K562 treated with DMSO at 1 percent for 12 hours (cell line): ENCODE measurements around the gene PNRC2. TPM values are rescaled to one million over a fixed set of nuclear protein-coding genes. Genes with fewer than 3 reads are reported as not detected.

ENCODE experiments used
- total RNA-seq: library from RNA; unstranded; fragments of 300-600 nt; gene quantifications from 2 replicates; pipeline ENCODE4 v1.2.3, GENCODE V29; 2022; ENCODE audit not compliant: insufficient read depth

PNRC2 gene, protein sequence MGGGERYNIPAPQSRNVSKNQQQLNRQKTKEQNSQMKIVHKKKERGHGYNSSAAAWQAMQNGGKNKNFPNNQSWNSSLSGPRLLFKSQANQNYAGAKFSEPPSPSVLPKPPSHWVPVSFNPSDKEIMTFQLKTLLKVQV
- total RNA-seq, result 73.0 and 153 TPM in 2 replicates

DNA sequence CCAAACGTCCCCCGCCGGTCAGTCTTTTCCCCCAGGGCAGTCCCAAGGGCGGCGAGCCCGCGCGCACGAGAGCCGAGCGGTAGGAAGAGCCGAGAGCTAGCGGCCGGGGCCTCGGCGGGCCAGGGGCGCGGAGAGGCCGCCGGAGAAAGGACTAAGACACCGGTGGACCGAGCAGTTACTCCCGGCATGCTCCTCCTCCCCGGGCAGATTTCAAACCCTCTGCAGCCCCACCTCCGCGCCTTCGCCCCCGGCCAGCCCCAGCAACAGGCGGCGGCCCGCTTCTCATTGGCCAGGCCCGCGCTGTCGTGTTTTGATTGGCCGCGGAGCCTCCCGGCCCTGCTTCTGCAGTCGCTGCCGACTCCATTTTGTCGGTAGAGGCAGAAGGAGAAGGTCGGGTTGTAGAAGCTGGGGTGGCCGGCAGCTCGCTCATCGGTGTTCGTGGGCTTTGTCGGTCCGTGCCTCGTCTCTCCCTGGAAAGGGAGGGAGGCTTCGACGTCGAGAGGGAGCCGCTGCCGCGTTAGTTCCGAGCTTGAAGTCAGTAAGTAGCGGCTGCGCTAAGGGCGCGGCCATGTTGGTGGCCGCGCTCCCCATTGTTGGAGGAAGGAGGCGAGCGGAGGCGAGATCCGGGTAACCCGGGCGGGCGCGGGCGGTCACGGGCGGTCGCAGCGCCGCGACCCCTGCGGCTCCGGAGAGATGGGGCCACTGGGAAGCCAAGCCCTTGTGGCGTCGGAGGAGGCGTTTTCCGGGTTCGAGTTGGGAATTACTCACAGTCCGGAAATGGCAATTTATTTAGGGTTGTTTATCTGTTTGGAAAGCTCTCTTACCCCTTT lies at the start of gene PNRC2:
Gene PNRC2, plus strand, starts transcription at position 368 of the 830 bp plus-strand sequence. CDS start 1,630 bp downstream, outside the sequence.

DNA sequence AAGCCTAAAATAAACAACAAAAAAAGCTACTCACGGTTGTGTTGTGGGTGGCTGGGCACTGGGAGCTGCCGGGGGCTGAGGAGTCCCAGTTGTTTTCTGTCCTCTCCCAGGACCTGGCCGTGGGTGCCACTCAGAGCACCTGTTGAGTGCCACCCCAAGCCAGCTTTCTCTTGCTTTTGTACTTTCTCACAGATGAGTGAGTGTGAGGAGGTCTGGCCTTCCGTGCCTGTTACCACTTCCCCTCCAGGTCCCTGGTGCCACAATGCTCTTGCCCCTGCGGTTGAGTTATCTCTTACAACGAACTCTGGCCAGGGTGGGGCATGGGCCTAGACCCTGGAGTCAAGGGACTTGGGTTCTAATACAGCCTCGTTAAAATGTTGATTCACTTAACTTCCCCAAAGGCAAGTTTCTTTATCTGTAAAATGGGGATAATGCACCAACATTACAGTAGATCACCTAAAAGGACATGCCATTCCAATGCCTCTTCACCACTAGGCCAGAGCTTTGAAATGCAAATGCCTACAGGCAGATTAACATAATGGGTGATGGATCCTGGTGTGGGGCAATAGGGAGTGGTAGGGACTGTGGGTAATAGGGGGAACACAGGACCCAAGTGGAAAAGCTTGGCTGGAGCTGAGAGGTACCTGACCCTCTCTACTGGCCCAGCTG lies 46.3 kb upstream of the PNRC2 start, which contains the start of gene CNR2:
Gene CNR2, minus strand, starts transcription at position 151 of the 669 bp plus-strand sequence. CDS start 37,745 bp downstream, outside the sequence.

DNA sequence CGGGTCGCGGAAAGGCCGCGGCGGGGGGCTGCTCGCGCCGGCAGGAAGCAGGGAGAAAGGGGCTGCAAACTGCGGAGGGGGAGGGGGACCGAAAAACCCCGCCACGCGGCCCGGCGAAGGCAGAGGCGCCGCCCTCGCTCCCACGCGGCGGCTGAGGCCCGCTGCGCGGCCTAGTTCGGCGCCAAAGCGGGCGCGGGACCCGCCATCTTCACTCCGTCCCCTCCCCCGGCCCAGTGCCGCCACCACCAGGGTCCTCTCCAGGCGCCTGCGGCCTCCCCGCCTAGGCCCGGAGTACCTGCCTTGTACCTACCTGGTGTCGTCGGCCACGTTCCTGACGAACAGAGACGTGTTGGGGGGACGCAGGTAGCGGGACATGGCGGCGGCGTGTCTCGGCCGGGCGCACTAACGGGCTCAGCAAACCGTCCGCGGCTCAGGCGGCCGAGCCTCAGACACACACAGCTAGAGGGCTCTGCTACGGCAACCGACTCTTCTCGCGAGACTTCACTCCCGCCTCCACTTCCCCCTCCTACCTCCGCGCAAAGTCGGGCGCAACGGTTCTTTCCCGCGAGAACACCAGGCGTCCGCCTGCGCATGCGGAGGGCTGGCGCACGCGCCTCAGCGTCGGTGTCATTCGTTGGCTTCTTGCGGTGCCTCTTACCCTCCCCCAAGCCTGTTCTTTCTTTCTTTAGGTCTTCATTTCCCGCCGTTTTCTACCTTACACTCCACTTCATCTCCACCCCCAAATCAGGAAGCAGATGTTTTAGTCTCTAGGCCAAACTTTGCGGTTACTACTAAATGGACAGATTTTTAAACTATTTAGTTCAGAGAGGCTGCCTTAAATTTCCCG lies 20.5 kb downstream of the PNRC2 start, which contains the start of gene SRSF10:
Gene SRSF10, minus strand, starts transcription at position 447 of the 847 bp plus-strand sequence. Its CDS starts 72 bp downstream, at position 375.

Other genes with a start within 250 kb of the PNRC2 start
- gene ELOA, start 216.4 kb upstream of the PNRC2 start, total RNA-seq, result 12.7 and 31.6 TPM in 2 replicates
- gene PITHD1, start 181.4 kb upstream of the PNRC2 start, total RNA-seq, result 121 and 154 TPM in 2 replicates
- gene LYPLA2, start 168.7 kb upstream of the PNRC2 start, total RNA-seq, result 92.9 and 93.9 TPM in 2 replicates
- gene GALE, start 159.1 kb upstream of the PNRC2 start, total RNA-seq, result 57.0 and 62.8 TPM in 2 replicates
- 62.2 and 65.9 TPM in 2 replicates for gene HMGCL, start 134.4 kb upstream of the PNRC2 start, total RNA-seq
- 22.5 and 44.0 TPM in 2 replicates for gene FUCA1, start 91.5 kb upstream of the PNRC2 start, total RNA-seq
- gene CNR2, start 46.5 kb upstream of the PNRC2 start, total RNA-seq, result not detected in 2 replicates
- 47.3 and 132 TPM in 2 replicates for gene SRSF10, start 20.5 kb downstream of the PNRC2 start, total RNA-seq
- not detected in 2 replicates for gene MYOM3, start 152.3 kb downstream of the PNRC2 start, total RNA-seq
- gene IL22RA1, start 183.3 kb downstream of the PNRC2 start, total RNA-seq, result not detected in 2 replicates
- gene IFNLR1, start 227.5 kb downstream of the PNRC2 start, total RNA-seq, result not detected in 2 replicates